Measurements from ENCODE around the gene MEIS2.

DNA sequence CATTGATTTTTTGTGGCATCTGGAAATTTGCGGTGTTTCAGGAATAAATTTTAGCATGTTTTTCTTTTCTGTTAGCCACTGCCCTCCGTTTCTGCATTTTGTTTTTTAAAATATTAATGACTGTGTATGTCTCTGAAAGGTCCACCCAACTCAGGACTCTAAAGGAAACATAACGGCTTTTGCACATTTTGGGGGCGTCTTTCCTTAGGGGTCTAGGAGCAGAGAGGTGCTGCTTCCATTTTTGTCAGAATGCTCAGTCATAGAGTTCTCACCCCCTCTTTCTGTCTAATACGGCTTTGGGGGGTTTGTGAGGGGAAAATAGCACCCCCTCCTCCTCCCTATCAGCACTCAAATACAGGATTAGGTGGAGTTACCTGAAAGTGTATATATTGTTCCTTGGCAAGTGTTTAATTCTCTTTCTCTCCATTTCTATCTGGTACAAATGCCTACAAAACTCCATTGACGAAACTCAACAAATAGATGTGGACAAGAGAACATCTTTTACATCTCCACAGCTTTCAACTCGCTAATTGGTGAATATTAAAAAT lies 219.4 kb downstream of the MEIS2 start:
- TF ChIP-seq JUN (IDR thresholded peaks at IDR 0.05; ENCODE audit: borderline replicate concordance, insufficient read depth, insufficient read length, low read depth) = no peak
- TF ChIP-seq, protein P1, sequence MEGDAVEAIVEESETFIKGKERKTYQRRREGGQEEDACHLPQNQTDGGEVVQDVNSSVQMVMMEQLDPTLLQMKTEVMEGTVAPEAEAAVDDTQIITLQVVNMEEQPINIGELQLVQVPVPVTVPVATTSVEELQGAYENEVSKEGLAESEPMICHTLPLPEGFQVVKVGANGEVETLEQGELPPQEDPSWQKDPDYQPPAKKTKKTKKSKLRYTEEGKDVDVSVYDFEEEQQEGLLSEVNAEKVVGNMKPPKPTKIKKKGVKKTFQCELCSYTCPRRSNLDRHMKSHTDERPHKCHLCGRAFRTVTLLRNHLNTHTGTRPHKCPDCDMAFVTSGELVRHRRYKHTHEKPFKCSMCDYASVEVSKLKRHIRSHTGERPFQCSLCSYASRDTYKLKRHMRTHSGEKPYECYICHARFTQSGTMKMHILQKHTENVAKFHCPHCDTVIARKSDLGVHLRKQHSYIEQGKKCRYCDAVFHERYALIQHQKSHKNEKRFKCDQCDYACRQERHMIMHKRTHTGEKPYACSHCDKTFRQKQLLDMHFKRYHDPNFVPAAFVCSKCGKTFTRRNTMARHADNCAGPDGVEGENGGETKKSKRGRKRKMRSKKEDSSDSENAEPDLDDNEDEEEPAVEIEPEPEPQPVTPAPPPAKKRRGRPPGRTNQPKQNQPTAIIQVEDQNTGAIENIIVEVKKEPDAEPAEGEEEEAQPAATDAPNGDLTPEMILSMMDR (IDR thresholded peaks at IDR 0.05; ENCODE audit: extremely low read depth in 1 of 2, insufficient read depth in 1 of 2, low read depth in 1 of 2, low read length in 2 of 2) = no peak
- TF ChIP-seq, protein P2, sequence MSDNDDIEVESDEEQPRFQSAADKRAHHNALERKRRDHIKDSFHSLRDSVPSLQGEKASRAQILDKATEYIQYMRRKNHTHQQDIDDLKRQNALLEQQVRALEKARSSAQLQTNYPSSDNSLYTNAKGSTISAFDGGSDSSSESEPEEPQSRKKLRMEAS (IDR thresholded peaks at IDR 0.05; ENCODE audit: insufficient read depth, insufficient read length) = no peak
